Left lung (tissue), 10 donors: ENCODE data around the gene SCRT2. TPM values are rescaled to one million over a fixed set of nuclear protein-coding genes. Genes with fewer than 3 reads are reported as not detected.

Experiments used
- ATAC-seq: fragments of 200-7000 bp; cut with Tn5 transposase; one replicate; pipeline ENCODE4 v1.9.1; 2020; ENCODE audit warnings: moderate library complexity
- DNase-seq, 4 donors: peaks; one replicate each; pipeline ENCODE4 v3.0.0-alpha.2; 2013 to 2020
- H3K27ac ChIP-seq, 2 donors: fragments of 200-600 bp; sonication (generic) in 1 of 2; one replicate each; pipeline versions ENCODE4 v1.5.0 to v1.8.0; 2020 to 2021
- H3K27me3 ChIP-seq, 2 donors: fragments of 200-600 bp; sonication (generic) in 1 of 2; one replicate each; pipeline versions ENCODE4 v1.5.0 to v1.8.0; 2020 to 2021
- H3K36me3 ChIP-seq, 2 donors: fragments of 200-600 bp; sonication (generic) in 1 of 2; one replicate each; pipeline versions ENCODE4 v1.5.0 to v1.8.0; 2020 to 2021
- H3K4me1 ChIP-seq, 2 donors: fragments of 200-600 bp; one replicate each; pipeline ENCODE4 v1.8.0; 2021
- H3K4me3 ChIP-seq, 2 donors: fragments of 200-600 bp; sonication (generic) in 1 of 2; one replicate each; pipeline versions ENCODE4 v1.5.0 to v1.8.0; 2020 to 2021; ENCODE audit warnings: mild to moderate bottlenecking in 1 of 2
- H3K9me3 ChIP-seq, 2 donors: fragments of 200-600 bp; sonication (generic) in 1 of 2; one replicate each; pipeline versions ENCODE4 v1.5.0 to v1.8.0; 2020 to 2021
- CTCF ChIP-seq, 2 donors: fragments of 200-600 bp; sonication (generic) in 1 of 2; IDR thresholded peaks; one replicate each; pipeline versions ENCODE4 v1.5.0 to v1.8.0; 2021; ENCODE audit warnings: antibody characterized with exemption in 2 of 2
- intact Hi-C, 2 donors: fragments of 100-400 bp; cut with DNase I; formaldehyde crosslinking; loops; one replicate each; pipeline versions ENCODE4 v1.11.2 to v1.14.2; 2022
- polyA plus RNA-seq, 6 donors: library from polyadenylated mRNA; unstranded; fragments of 120-200 nt; gene quantifications; one replicate each; pipeline ENCODE4 v1.2.1, GENCODE V29; 2013; ENCODE audit not compliant: insufficient read length in 6 of 6
- total RNA-seq, 2 donors: library from RNA; stranded (reverse); fragmentation: NEBNext Ultra II Directional; extraction: Animal tissue kit (Norgen Biotek cat#: 25700); gene quantifications; one replicate each; pipeline ENCODE4 v1.2.1, GENCODE V29; 2021
- donor health status: DM: no; HTN: yes; CAD: no.
- donor health status: DM: no; HTN: no; CAD: no.

SCRT2 gene
- total and polyA plus RNA-seq, 8 donors: not detected

GRCh38 chr20:658202-658601 is 17.4 kb downstream of the SCRT2 start:
- Histone ChIP-seq H3K27ac (no peak overlapping the region), H3K27me3 (peaks cover 17 to 58% of the 10 kb centered on the region in 2 donors), H3K4me3 (no peak overlapping the region), H3K9me3 (no peaks in the 10 kb centered on the region), H3K36me3 (no peaks in the 10 kb centered on the region), H3K4me1 (peaks cover 7 to 47% of the 10 kb centered on the region in 2 donors)
- intact Hi-C loops: no loop called here
- ATAC-seq: no peak
- DNase-seq: no peak
- no peak for TF ChIP-seq CTCF (IDR thresholded peaks at IDR 0.05)

DNA sequence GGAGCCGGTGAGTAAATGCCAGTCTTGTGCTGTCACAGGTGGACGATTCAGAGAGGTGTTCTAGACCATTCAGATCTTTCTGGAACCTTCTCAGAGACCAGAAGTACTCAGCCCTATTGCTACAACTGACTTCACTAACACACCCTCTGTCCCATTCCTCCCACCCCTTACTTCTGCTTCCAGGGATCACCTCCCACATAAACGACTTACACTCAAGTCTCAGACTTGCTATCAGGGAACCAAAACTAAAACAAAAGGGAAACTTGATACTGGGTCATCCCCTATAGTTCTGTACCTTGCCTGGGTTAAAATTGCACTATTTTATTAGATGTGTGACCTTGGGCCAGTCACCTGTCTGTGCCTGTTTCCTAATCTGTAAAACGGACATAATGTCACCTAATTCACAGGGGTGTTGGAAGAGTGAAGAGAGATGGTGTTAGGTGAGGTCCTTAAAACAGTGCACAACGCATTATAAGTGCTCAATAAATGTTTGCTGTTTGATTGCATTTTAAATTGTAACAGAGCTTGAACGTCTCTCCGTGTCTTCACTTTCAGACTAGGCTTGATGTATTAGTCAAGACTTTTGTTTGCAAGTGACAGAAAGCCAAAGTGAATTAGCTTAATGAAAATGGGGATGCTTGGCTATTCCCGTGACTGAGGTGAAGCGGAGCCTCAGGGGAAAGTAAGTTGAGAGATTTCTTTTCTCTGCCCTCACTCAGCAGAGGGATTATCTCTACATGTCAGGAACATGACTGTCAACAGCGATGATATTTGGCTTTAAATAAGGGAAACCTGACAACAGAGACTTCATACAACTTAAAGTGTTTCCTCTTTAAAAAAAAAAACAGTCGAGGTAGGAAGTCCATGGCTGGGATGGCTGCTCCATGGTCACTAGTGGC is 19.6 kb downstream of the SCRT2 start:
- no peak for ATAC-seq
- Histone ChIP-seq H3K27me3 (peaks cover 0 to 36% of the 10 kb centered on the region in 2 donors), H3K27ac (no peak overlapping the region), H3K9me3 (no peaks in the 10 kb centered on the region), H3K36me3 (no peaks in the 10 kb centered on the region), H3K4me3 (no peak overlapping the region), H3K4me1 (peaks cover 13 to 51% of the 10 kb centered on the region in 2 donors)
- intact Hi-C loops: no loop called here
- no peak for DNase-seq
- no peak for TF ChIP-seq CTCF (IDR thresholded peaks at IDR 0.05)

- Histone ChIP-seq H3K27ac (no peak overlapping the region), H3K27me3 (peaks cover 0 to 21% of the 10 kb centered on the region in 2 donors), H3K4me1 (peaks cover 13 to 36% of the 10 kb centered on the region in 2 donors), H3K36me3 (peaks cover 0 to 12% of the 10 kb centered on the region in 2 donors), H3K9me3 (no peaks in the 10 kb centered on the region), H3K4me3 (no peak overlapping the region)
- DNase-seq: no peak
- no peak for ATAC-seq
- intact Hi-C loops: no loop called here
- no peak for TF ChIP-seq CTCF (IDR thresholded peaks at IDR 0.05)
Observed at GRCh38 chr20:654417-654750, 21.2 kb downstream of the SCRT2 start.

GRCh38 chr20:653590-654416 is 21.8 kb downstream of the SCRT2 start:
- Histone ChIP-seq H3K36me3 (peaks cover 0 to 18% of the 10 kb centered on the region in 2 donors), H3K27ac (peak overlapping the region; percentile 57 to 87), H3K9me3 (no peaks in the 10 kb centered on the region), H3K4me1 (peaks cover 13 to 32% of the 10 kb centered on the region in 2 donors), H3K27me3 (peaks cover 0 to 17% of the 10 kb centered on the region in 2 donors), H3K4me3 (peak overlapping the region; percentile 67 to 87)
- ATAC-seq: peak; percentile 1
- TF ChIP-seq CTCF (IDR thresholded peaks at IDR 0.05): no peak
- DNase-seq: no peak
- intact Hi-C loops: no loop called here

DNA sequence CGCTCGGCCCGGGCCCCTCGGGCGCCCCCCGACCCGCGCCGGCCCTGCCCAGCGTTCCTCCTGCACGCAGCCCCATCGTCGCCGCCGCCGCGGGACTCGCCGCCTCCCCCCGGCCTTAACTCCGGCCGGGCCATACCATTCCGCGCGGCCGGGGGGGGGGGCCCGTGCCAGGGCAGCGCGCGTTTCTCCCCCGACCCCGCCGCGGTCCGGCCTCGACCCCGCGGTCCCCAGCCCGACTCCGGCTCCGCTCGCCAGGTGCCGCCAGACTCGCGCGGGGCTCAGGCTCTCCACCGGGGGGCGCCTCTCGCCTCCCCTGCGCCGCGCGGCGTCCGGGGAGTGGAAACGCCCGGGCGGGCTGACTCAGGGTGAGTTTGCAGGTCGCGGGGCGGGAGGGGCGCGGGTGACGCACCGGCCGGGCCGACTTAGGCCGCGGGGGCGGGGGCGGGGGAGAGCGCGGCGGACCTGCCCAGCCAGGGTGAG is 22.5 kb downstream of the SCRT2 start, which contains the start of gene SRXN1:
Gene SRXN1, minus strand, starts transcription at position 91 of the 480 bp plus-strand sequence. Its CDS starts 15 bp downstream, at position 76.
- H3K9me3 ChIP-seq: no peaks in the 10 kb centered on the region
- H3K36me3 ChIP-seq: peaks cover 0 to 24% of the 10 kb centered on the region in 2 donors
- ATAC-seq (peak; percentile 97), DNase-seq (peak; percentile 57 to 99 (median 87))
- intact Hi-C loops: no loop called here
- peaks cover 0 to 10% of the 10 kb centered on the region in 2 donors for H3K27me3 ChIP-seq
- H3K4me3 ChIP-seq: peak within 1 kb of the TSS; percentile 67 to 87
- peak within 1 kb of the TSS; percentile 57 to 87 for H3K27ac ChIP-seq
- peak; percentile 38 to 62 for TF ChIP-seq CTCF (IDR thresholded peaks at IDR 0.05)
- peaks cover 13 to 26% of the 10 kb centered on the region in 2 donors for H3K4me1 ChIP-seq
